ENCODE results near the gene GTF3C1. TPM values are rescaled to one million over a fixed set of nuclear protein-coding genes. Genes with fewer than 3 reads are reported as not detected.

Gene GTF3C1
- polyA plus RNA-seq, 1 donor from 2014 or later, result 54.0 TPM

GRCh38 chr16:27427538-27427937 is 122.2 kb downstream of the GTF3C1 start:
- H4K20me1 ChIP-seq (ENCODE audit: insufficient read depth), result no peaks in the 10 kb centered on the region
- H3K9ac ChIP-seq (ENCODE audit: low read length), result no peak overlapping the region
- H2AFZ ChIP-seq (ENCODE audit: low read depth, low read length), result no peak overlapping the region
- H3K9me2 ChIP-seq (ENCODE audit: insufficient read depth, low read length), result no peaks in the 10 kb centered on the region
- H3F3A ChIP-seq (ENCODE audit: insufficient read depth, low read length, poor library complexity, severe bottlenecking), result no peaks in the 10 kb centered on the region
- H3K36me3 ChIP-seq (ENCODE audit: insufficient read depth, low read length), result no peaks in the 10 kb centered on the region
- H3K79me2 ChIP-seq (replicated peaks; ENCODE audit: insufficient read depth, low read length), result no peaks in the 10 kb centered on the region
- H3K27me3 ChIP-seq (ENCODE audit: insufficient read depth, low read depth, low read length), result no peaks in the 10 kb centered on the region
- no peak overlapping the region for H3K4me3 ChIP-seq (ENCODE audit: low read length)
- no peak overlapping the region for H3K4me2 ChIP-seq (ENCODE audit: low read length)
- no peak overlapping the region for H3K27ac ChIP-seq (ENCODE audit: low read length)
- peaks cover 3% of the 10 kb centered on the region for H3K9me3 ChIP-seq (ENCODE audit: low read length)
- TF ChIP-seq MXI1 (conservative IDR thresholded peaks at IDR 0.05; ENCODE audit: poor library complexity, severe bottlenecking) (no peak), REST (IDR thresholded peaks at IDR 0.05; ENCODE audit: borderline replicate concordance) (no peak), CTCF (IDR thresholded peaks at IDR 0.05; ENCODE audit: poor library complexity, severe bottlenecking) (no peak), TAF1 (IDR thresholded peaks at IDR 0.05; ENCODE audit: low read depth) (no peak), RAD21 (conservative IDR thresholded peaks at IDR 0.05) (no peak), EZH2 (IDR thresholded peaks at IDR 0.05; ENCODE audit: borderline replicate concordance, insufficient read depth, low read length, poor library complexity, severe bottlenecking) (no peak), POLR2AphosphoS5 (IDR thresholded peaks at IDR 0.05) (no peak), EP300 (conservative IDR thresholded peaks at IDR 0.05; ENCODE audit: poor library complexity, severe bottlenecking) (no peak)

- no peaks in the 10 kb centered on the region for H3K9me2 ChIP-seq (ENCODE audit: insufficient read depth, low read length)
- H3K27me3 ChIP-seq (ENCODE audit: insufficient read depth, low read depth, low read length), result no peaks in the 10 kb centered on the region
- no peak overlapping the region for H3K27ac ChIP-seq (ENCODE audit: low read length)
- H2AFZ ChIP-seq (ENCODE audit: low read depth, low read length), result no peak overlapping the region
- peaks cover 8% of the 10 kb centered on the region for H3K9me3 ChIP-seq (ENCODE audit: low read length)
- TF ChIP-seq POLR2AphosphoS5 (IDR thresholded peaks at IDR 0.05) (no peak), REST (IDR thresholded peaks at IDR 0.05; ENCODE audit: borderline replicate concordance) (no peak), MXI1 (conservative IDR thresholded peaks at IDR 0.05; ENCODE audit: poor library complexity, severe bottlenecking) (no peak), RAD21 (conservative IDR thresholded peaks at IDR 0.05) (no peak), SMC3 (conservative IDR thresholded peaks at IDR 0.05; ENCODE audit: poor library complexity) (no peak), EZH2 (IDR thresholded peaks at IDR 0.05; ENCODE audit: borderline replicate concordance, insufficient read depth, low read length, poor library complexity, severe bottlenecking) (no peak), EP300 (conservative IDR thresholded peaks at IDR 0.05; ENCODE audit: poor library complexity, severe bottlenecking) (no peak)
- no peaks in the 10 kb centered on the region for H3F3A ChIP-seq (ENCODE audit: insufficient read depth, low read length, poor library complexity, severe bottlenecking)
- H3K36me3 ChIP-seq (ENCODE audit: insufficient read depth, low read length), result no peaks in the 10 kb centered on the region
- no peak overlapping the region for H3K4me3 ChIP-seq (ENCODE audit: low read length)
- no peaks in the 10 kb centered on the region for H4K20me1 ChIP-seq (ENCODE audit: insufficient read depth)
- H3K4me2 ChIP-seq (ENCODE audit: low read length), result no peak overlapping the region
- no peaks in the 10 kb centered on the region for H3K79me2 ChIP-seq (replicated peaks; ENCODE audit: insufficient read depth, low read length)
- H3K9ac ChIP-seq (ENCODE audit: low read length), result no peak overlapping the region
Observed at GRCh38 chr16:27426423-27427408, 123.0 kb downstream of the GTF3C1 start.
